Epithelial cell of proximal tubule (primary cell): ENCODE measurements around the gene PDE4D. TPM values are rescaled to one million over a fixed set of nuclear protein-coding genes. Genes with fewer than 3 reads are reported as not detected.

ENCODE experiments used
- DNase-seq: peaks from one replicate; pipeline ENCODE4 v3.0.0-alpha.2; 2011; ENCODE audit warnings: low read depth
- H3K4me3 ChIP-seq: 2 replicates; pipeline ENCODE4 v1.5.1; 2011; ENCODE audit warnings: low read depth, mild to moderate bottlenecking, low read length
- CTCF ChIP-seq: conservative IDR thresholded peaks from 2 replicates; pipeline ENCODE4 v1.5.1; 2012; ENCODE audit warnings: low read depth, mild to moderate bottlenecking, low read length
- total RNA-seq: library from RNA; depleted of rRNA; stranded (reverse); fragments of >200 nt; gene quantifications from 2 replicates; pipeline ENCODE4 v1.2.3, GENCODE V29; 2015

Gene PDE4D
- total RNA-seq, 1 donor from 2014 or later, result 18.4 TPM

- no peak overlapping the region for H3K4me3 ChIP-seq
- DNase-seq, result no peak
- no peak for TF ChIP-seq CTCF
Measured at GRCh38 chr5:59251627-59252026, 641.9 kb downstream of the PDE4D start.

- DNase-seq, result no peak
- no peak for TF ChIP-seq CTCF
- no peak overlapping the region for H3K4me3 ChIP-seq
Measured at GRCh38 chr5:59249726-59250125, 643.8 kb downstream of the PDE4D start.

- DNase-seq, result no peak
- no peak overlapping the region for H3K4me3 ChIP-seq
- no peak for TF ChIP-seq CTCF
Measured at GRCh38 chr5:59249160-59249559, 644.4 kb downstream of the PDE4D start.

- no peak overlapping the region for H3K4me3 ChIP-seq
- no peak for TF ChIP-seq CTCF
- DNase-seq, result no peak
Measured at GRCh38 chr5:59246882-59247281, 646.6 kb downstream of the PDE4D start.

- no peak for TF ChIP-seq CTCF
- no peak for DNase-seq
- H3K4me3 ChIP-seq, result no peak overlapping the region
Measured at GRCh38 chr5:59246145-59246869, 647.2 kb downstream of the PDE4D start.

GRCh38 chr5:59245198-59245597 lies 648.3 kb downstream of the PDE4D start:
- no peak for DNase-seq
- TF ChIP-seq CTCF, result no peak
- H3K4me3 ChIP-seq, result no peak overlapping the region

GRCh38 chr5:59241552-59241951 lies 652.0 kb downstream of the PDE4D start:
- H3K4me3 ChIP-seq, result no peak overlapping the region
- TF ChIP-seq CTCF, result no peak
- DNase-seq, result no peak
